WERI-Rb-1 (cell line): ENCODE results near the gene ANO3.

Source experiments
- DNase-seq: peaks from one replicate; pipeline ENCODE4 v3.0.0-alpha.2; 2020
- H3K27ac ChIP-seq: fragments of 250-450 bp; sonication (Bioruptor Pico); 2 replicates; pipeline ENCODE4 v1.5.1; 2020; ENCODE audit warnings: mild to moderate bottlenecking, moderate library complexity
- H3K27me3 ChIP-seq: fragments of 250-450 bp; sonication (Bioruptor Pico); 2 replicates; pipeline ENCODE4 v1.5.1; 2021; ENCODE audit warnings: mild to moderate bottlenecking, low read depth, moderate library complexity; ENCODE audit not compliant: insufficient read depth, severe bottlenecking
- H3K36me3 ChIP-seq: fragments of 250-450 bp; sonication (Bioruptor Pico); 2 replicates; pipeline ENCODE4 v1.5.1; 2020; ENCODE audit warnings: mild to moderate bottlenecking, moderate library complexity
- H3K4me3 ChIP-seq: 2 replicates; pipeline ENCODE4 v1.5.1; 2011; ENCODE audit warnings: low read depth, mild to moderate bottlenecking, control low read depth, low read length
- H3K9me3 ChIP-seq: fragments of 250-450 bp; sonication (Bioruptor Pico); 2 replicates; pipeline ENCODE4 v1.5.1; 2021; ENCODE audit warnings: mild to moderate bottlenecking, moderate library complexity; ENCODE audit not compliant: severe bottlenecking
- CTCF ChIP-seq: IDR thresholded peaks from 2 replicates; pipeline ENCODE4 v1.5.1; 2011; ENCODE audit warnings: low read depth, mild to moderate bottlenecking, control low read depth, inconsistent platforms, low read length

ANO3 gene

GRCh38 chr11:26710489-26710888 is 378.6 kb downstream of the ANO3 start:
- Histone ChIP-seq H3K27me3 (peaks cover 4% of the 10 kb centered on the region), H3K9me3 (no peaks in the 10 kb centered on the region), H3K4me3 (no peak overlapping the region), H3K36me3 (no peaks in the 10 kb centered on the region), H3K27ac (no peak overlapping the region)
- TF ChIP-seq CTCF = no peak
- DNase-seq = no peak

DNA sequence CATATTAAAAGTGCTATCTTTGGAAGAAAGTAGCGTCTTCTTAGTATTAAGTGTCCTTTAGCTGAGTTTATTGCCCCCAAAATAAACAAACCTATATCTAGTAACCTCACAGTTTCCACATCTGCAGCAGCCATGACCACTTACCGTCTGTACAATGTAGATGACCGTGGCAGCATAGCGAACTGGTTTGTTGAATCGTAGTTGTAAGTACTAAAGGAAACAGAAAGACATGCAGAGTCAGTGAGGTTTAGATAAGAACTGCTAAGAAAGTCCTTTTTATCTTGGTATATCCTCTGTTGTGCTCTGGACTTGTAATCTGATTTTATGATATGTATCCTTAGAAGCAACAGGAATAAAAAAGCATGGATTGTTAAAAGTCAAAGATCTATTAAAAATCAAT is 380.6 kb downstream of the ANO3 start:
- Histone ChIP-seq H3K27ac (no peak overlapping the region), H3K27me3 (peaks cover 4% of the 10 kb centered on the region), H3K36me3 (no peaks in the 10 kb centered on the region), H3K9me3 (no peaks in the 10 kb centered on the region), H3K4me3 (no peak overlapping the region)
- no peak for DNase-seq
- no peak for TF ChIP-seq CTCF
